GM12801 (cell line): ENCODE measurements around the gene SLC30A9.

Experiments used
- CTCF ChIP-seq: IDR thresholded peaks from one replicate; pipeline ENCODE4 v1.5.1; 2011; ENCODE audit warnings: control low read depth; ENCODE audit not compliant: insufficient read length; ENCODE audit errors: extremely low read depth

SLC30A9 gene

GRCh38 chr4:42008011-42008786 is 17.9 kb downstream of the SLC30A9 start:
- no peak for TF ChIP-seq CTCF

GRCh38 chr4:42015438-42015837 is 25.1 kb downstream of the SLC30A9 start:
- no peak for TF ChIP-seq CTCF

GRCh38 chr4:42018451-42018850 is 28.1 kb downstream of the SLC30A9 start:
- TF ChIP-seq CTCF, result no peak

GRCh38 chr4:42048394-42048793 is 58.1 kb downstream of the SLC30A9 start:
- TF ChIP-seq CTCF, result no peak

GRCh38 chr4:42050516-42051249 is 60.4 kb downstream of the SLC30A9 start:
- no peak for TF ChIP-seq CTCF

GRCh38 chr4:42066402-42066801 is 76.1 kb downstream of the SLC30A9 start:
- TF ChIP-seq CTCF, result no peak

- no peak for TF ChIP-seq CTCF
These were observed 76.9 kb downstream of the SLC30A9 start for GRCh38 chr4:42067264-42067663.
